ENCODE measurements around the gene CETN2.
"Not testable (repeated sequence)": the region's sequence is repeated elsewhere in the genome, so short reads cannot be mapped to it uniquely, and the experiment has no call there.

CETN2 gene

GRCh38 chrX:152830312-152831305 is at the start of gene CETN2, which contains the start of gene NSDHL:
TSS of gene CETN2 (minus strand) at chrX:152830757. CDS start at chrX:152830710, 47 bp downstream.
TSS of gene NSDHL (plus strand) at chrX:152831063. CDS start at chrX:152846325, 15,262 bp downstream.
- DNase-seq, result peak; percentile 93

- DNase-seq, result no peak
Measured at GRCh38 chrX:152878976-152879755, 48.6 kb upstream of the CETN2 start.

- no peak for DNase-seq
Measured at GRCh38 chrX:152876931-152877840, 46.6 kb upstream of the CETN2 start.

- DNase-seq, result no peak
Measured at GRCh38 chrX:152873361-152873760, 42.8 kb upstream of the CETN2 start.

- DNase-seq, result no peak
Measured at GRCh38 chrX:152872522-152872921, 42.0 kb upstream of the CETN2 start.

- no peak for DNase-seq
Measured at GRCh38 chrX:152871260-152871659, 40.7 kb upstream of the CETN2 start.

- no peak for DNase-seq
Measured at GRCh38 chrX:152869972-152870371, 39.4 kb upstream of the CETN2 start.

- DNase-seq, result no peak
Measured at GRCh38 chrX:152866386-152866785, 35.8 kb upstream of the CETN2 start.

GRCh38 chrX:152865232-152865920 is 34.8 kb upstream of the CETN2 start:
- no peak for DNase-seq

GRCh38 chrX:152861826-152862225 is 31.3 kb upstream of the CETN2 start:
- no peak for DNase-seq

GRCh38 chrX:152861116-152861515 is 30.6 kb upstream of the CETN2 start:
- no peak for DNase-seq

- no peak for DNase-seq
Measured at GRCh38 chrX:152853986-152854385, 23.4 kb upstream of the CETN2 start.

GRCh38 chrX:152850465-152850864 is 19.9 kb upstream of the CETN2 start:
- no peak for DNase-seq

GRCh38 chrX:152847281-152847680 is 16.7 kb upstream of the CETN2 start:
- DNase-seq, result no peak

- no peak for DNase-seq
Measured at GRCh38 chrX:152845618-152846240, 15.2 kb upstream of the CETN2 start.

GRCh38 chrX:152844256-152844655 is 13.7 kb upstream of the CETN2 start:
- DNase-seq, result no peak

- DNase-seq, result no peak
Measured at GRCh38 chrX:152843852-152844251, 13.3 kb upstream of the CETN2 start.

- DNase-seq, result no peak
Measured at GRCh38 chrX:152842772-152843338, 12.3 kb upstream of the CETN2 start.

- not testable (repeated sequence) for DNase-seq
Measured at GRCh38 chrX:152835470-152835869, 4.9 kb upstream of the CETN2 start.

GRCh38 chrX:152833378-152833777 is 2.8 kb upstream of the CETN2 start:
- no peak for DNase-seq

- no peak for DNase-seq
Measured at GRCh38 chrX:152832520-152832919, 2.0 kb upstream of the CETN2 start.
